SK-N-SH (cell line): Measurements from ENCODE around the gene LGALS8. TPM values are rescaled to one million over a fixed set of nuclear protein-coding genes. Genes with fewer than 3 reads are reported as not detected.

ENCODE experiments used
- CTCF ChIA-PET: fragments of 300-600, 350-600 bp; formaldehyde crosslinking; extraction: SDS; loops from one replicate; lab custom pipeline; 2021; lab: Yijun Ruan, JAX
- POLR2A ChIA-PET: fragments of 350-600 bp; sonication (Branson Sonifier 250); formaldehyde crosslinking; extraction: SDS; loops from one replicate; lab custom pipeline; 2020; ENCODE audit warnings: antibody characterized with exemption, inconsistent platforms; lab: Yijun Ruan, JAX
- DNase-seq: peaks from one replicate; pipeline ENCODE4 v3.0.0; 2012
- H2AFZ ChIP-seq: fragments of 200-600 bp; sonication (generic); 2 replicates; pipeline ENCODE4 v1.8.1; 2016; ENCODE audit warnings: antibody characterized with exemption, mild to moderate bottlenecking, low read depth
- H3F3A ChIP-seq: fragments of 200-600 bp; sonication (generic); replicated peaks from 2 replicates; pipeline ENCODE3; 2016; ENCODE audit warnings: antibody characterized with exemption, mild to moderate bottlenecking; ENCODE audit not compliant: insufficient read depth
- H3K27ac ChIP-seq, 2 experiments: fragments of 200-500 bp in 1 of 2; fragments of 200-600 bp in 1 of 2; sonication (Bioruptor generic) in 1 of 2; sonication (generic), shearing (Covaris generic) in 1 of 2; 2 replicates each; pipeline versions ENCODE4 v1.5.1 to v1.6.1; 2014 to 2016; ENCODE audit warnings: low read depth in 2 of 2, inconsistent platforms in 1 of 2, low read length in 1 of 2, mild to moderate bottlenecking in 1 of 2, mixed read lengths in 1 of 2
- H3K27me3 ChIP-seq: fragments of 200-600 bp; sonication (generic), shearing (Covaris generic); 2 replicates; pipeline ENCODE4 v1.6.1; 2016; ENCODE audit warnings: mixed run types; ENCODE audit not compliant: insufficient read depth
- H3K36me3 ChIP-seq, 2 experiments: fragments of 200-500 bp in 1 of 2; fragments of 200-600 bp in 1 of 2; sonication (Bioruptor generic) in 1 of 2; sonication (generic) in 1 of 2; replicated peaks in 1 of 2; 2 replicates each; pipeline versions ENCODE3 to v1.5.1; 2014 to 2016; ENCODE audit warnings: low read length in 1 of 2, mild to moderate bottlenecking in 1 of 2; ENCODE audit not compliant: insufficient read depth in 2 of 2, control insufficient read depth in 1 of 2
- H3K4me1 ChIP-seq, 2 experiments: fragments of 200-500 bp in 1 of 2; fragments of 200-600 bp in 1 of 2; sonication (Bioruptor generic) in 1 of 2; sonication (generic), shearing (Covaris generic) in 1 of 2; 2 replicates each; pipeline versions ENCODE4 v1.5.1 to v1.6.1; 2014 to 2016; ENCODE audit warnings: low read depth in 1 of 2, low read length in 1 of 2, mixed run types in 1 of 2; ENCODE audit not compliant: insufficient read depth in 2 of 2, control insufficient read depth in 1 of 2
- H3K4me2 ChIP-seq: fragments of 200-600 bp; sonication (generic), shearing (Covaris generic); 2 replicates; pipeline ENCODE4 v1.6.1; 2017; ENCODE audit warnings: mixed run types
- H3K4me3 ChIP-seq, 2 experiments: fragments of 200-500 bp in 1 of 2; fragments of 200-600 bp in 1 of 2; sonication (Bioruptor generic) in 1 of 2; sonication (generic), shearing (Covaris generic) in 1 of 2; 2 replicates each; pipeline versions ENCODE4 v1.5.1 to v1.8.1; 2014 to 2016; ENCODE audit warnings: low read depth in 2 of 2, inconsistent platforms in 1 of 2, low read length in 1 of 2, mild to moderate bottlenecking in 1 of 2, mixed read lengths in 1 of 2, moderate library complexity in 1 of 2
- H3K79me2 ChIP-seq: fragments of 200-600 bp; sonication (generic); 2 replicates; pipeline ENCODE4 v1.8.1; 2017; ENCODE audit warnings: mild to moderate bottlenecking; ENCODE audit not compliant: insufficient read depth
- H3K9ac ChIP-seq: fragments of 200-600 bp; sonication (generic); 2 replicates; pipeline ENCODE4 v1.6.1; 2017; ENCODE audit warnings: mixed run types
- H3K9me2 ChIP-seq: fragments of 200-600 bp; sonication (generic); 2 replicates; pipeline ENCODE4 v1.6.1; 2017; ENCODE audit warnings: mixed run types
- H3K9me3 ChIP-seq: fragments of 200-600 bp; sonication (generic); 2 replicates; pipeline ENCODE4 v1.6.1; 2017; ENCODE audit warnings: mixed run types, mild to moderate bottlenecking, moderate library complexity
- H4K20me1 ChIP-seq: fragments of 200-600 bp; sonication (generic); 2 replicates; pipeline ENCODE4 v1.6.1; 2017; ENCODE audit warnings: mild to moderate bottlenecking, mixed run types; ENCODE audit not compliant: insufficient read depth
- ELF1 ChIP-seq: IDR thresholded peaks from 2 replicates; pipeline ENCODE4 v1.4.0; 2012
- FOSL2 ChIP-seq: IDR thresholded peaks from 2 replicates; pipeline ENCODE4 v1.4.0; 2012; ENCODE audit warnings: low read depth, mild to moderate bottlenecking, moderate library complexity, borderline replicate concordance
- FOXM1 ChIP-seq: IDR thresholded peaks from 2 replicates; pipeline ENCODE4 v1.4.0; 2012; ENCODE audit warnings: low read depth, mild to moderate bottlenecking
- IRF3 ChIP-seq: fragments of 150-350 bp; IDR thresholded peaks from 2 replicates; pipeline ENCODE4 v1.6.1; 2016; ENCODE audit warnings: mild to moderate bottlenecking, low read depth, low read length
- JUND ChIP-seq: IDR thresholded peaks from 2 replicates; pipeline ENCODE4 v1.4.0; 2012
- POLR2AphosphoS5 ChIP-seq: IDR thresholded peaks from 2 replicates; pipeline ENCODE4 v1.6.1; 2012; ENCODE audit warnings: low read depth, low read length
- RAD21 ChIP-seq: IDR thresholded peaks from 2 replicates; pipeline ENCODE4 v1.6.1; 2012; ENCODE audit warnings: mild to moderate bottlenecking, low read length
- REST ChIP-seq: IDR thresholded peaks from 2 replicates; pipeline ENCODE4 v1.6.1; 2012; ENCODE audit warnings: mild to moderate bottlenecking, low read depth, low read length, moderate library complexity
- RXRA ChIP-seq: IDR thresholded peaks from 2 replicates; pipeline ENCODE4 v1.4.0; 2012; ENCODE audit warnings: low read depth, mild to moderate bottlenecking, borderline replicate concordance
- SIN3A ChIP-seq: IDR thresholded peaks from 2 replicates; pipeline ENCODE4 v1.6.1; 2012; ENCODE audit warnings: low read depth, mild to moderate bottlenecking, low read length, moderate library complexity, borderline replicate concordance
- SMC3 ChIP-seq: IDR thresholded peaks from 2 replicates; pipeline ENCODE4 v1.6.1; 2012; ENCODE audit warnings: low read depth, low read length, improper control_type of control experiment
- TAF1 ChIP-seq: IDR thresholded peaks from 2 replicates; pipeline ENCODE4 v1.6.1; 2012; ENCODE audit warnings: low read depth, mild to moderate bottlenecking, low read length, moderate library complexity, borderline replicate concordance
- TCF12 ChIP-seq: IDR thresholded peaks from 2 replicates; pipeline ENCODE4 v1.4.0; 2012
- TEAD4 ChIP-seq: IDR thresholded peaks from 2 replicates; pipeline ENCODE4 v1.4.0; 2012; ENCODE audit warnings: mild to moderate bottlenecking, borderline replicate concordance; ENCODE audit not compliant: insufficient read depth
- USF2 ChIP-seq: fragments of 150-350 bp; IDR thresholded peaks from 2 replicates; pipeline ENCODE4 v1.6.1; 2017; ENCODE audit warnings: antibody characterized with exemption, low read length, low read depth, borderline replicate concordance
- WGBS: methylation state at CpG from one replicate; pipeline ENCODE4 v1.1.6; 2017; ENCODE audit warnings: low lambda C conversion rate; 5-methylcytosine and 5-hydroxymethylcytosine counted together
- polyA plus RNA-seq, 3 experiments: library from polyadenylated mRNA; depleted of rRNA; stranded (reverse); fragments of >200 nt; gene quantifications; 2 replicates each; pipeline ENCODE4 v1.2.3, GENCODE V29; 2012

The LGALS8 gene
- polyA plus RNA-seq, 1 of the 3 experiments (the other 2 are of a cell fraction): 18.9 TPM

- no peaks in the 10 kb centered on the region for H3K79me2 ChIP-seq
- no peaks in the 10 kb centered on the region for H3F3A ChIP-seq
- H3K9me3 ChIP-seq: no peaks in the 10 kb centered on the region
- ChIA-PET CTCF (interaction anchor here (1.0 to 1.3 kb wide), 3 partner anchors 12 to 405 kb away, joined by 3 read pairs; no protein-coding TSS in a partner anchor), POLR2A (no interaction called here)
- TF ChIP-seq RXRA (no peak), POLR2AphosphoS5 (no peak), SMC3 (no peak)
- H3K27ac ChIP-seq: no peak overlapping the region
- H3K36me3 ChIP-seq: no peaks in the 10 kb centered on the region
- no peaks in the 10 kb centered on the region for H3K27me3 ChIP-seq
- H4K20me1 ChIP-seq: no peaks in the 10 kb centered on the region
- DNase-seq: no peak
- H3K4me1 ChIP-seq: no peaks in the 10 kb centered on the region
- no peak overlapping the region for H3K4me2 ChIP-seq
- no peak overlapping the region for H3K9ac ChIP-seq
- H3K9me2 ChIP-seq: no peaks in the 10 kb centered on the region
- H2AFZ ChIP-seq: no peak overlapping the region
- no peak overlapping the region for H3K4me3 ChIP-seq
- 81% methylated on average over 4 of the region's 4 CpGs for WGBS
Observed at GRCh38 chr1:236515443-236515958, 8.3 kb upstream of the LGALS8 start.

- 68% methylated on average over 8 of the region's 8 CpGs for WGBS
- Histone ChIP-seq H3K4me3 (no peak overlapping the region), H2AFZ (no peak overlapping the region), H3K36me3 (no peaks in the 10 kb centered on the region), H3K9ac (no peak overlapping the region), H3K4me2 (no peak overlapping the region), H3K9me3 (no peaks in the 10 kb centered on the region), H4K20me1 (no peaks in the 10 kb centered on the region), H3K9me2 (no peaks in the 10 kb centered on the region), H3K4me1 (no peaks in the 10 kb centered on the region), H3K79me2 (no peaks in the 10 kb centered on the region), H3K27ac (no peak overlapping the region), H3F3A (no peaks in the 10 kb centered on the region), H3K27me3 (no peaks in the 10 kb centered on the region)
- no peak for TF ChIP-seq FOSL2
- TF ChIP-seq RAD21: no peak
- TF ChIP-seq TCF12: no peak
- TF ChIP-seq ELF1: no peak
- no peak for TF ChIP-seq USF2
- no peak for DNase-seq
- POLR2A ChIA-PET: no interaction called here
- CTCF ChIA-PET: no interaction called here
Observed at GRCh38 chr1:236516929-236517704, 6.7 kb upstream of the LGALS8 start.

GRCh38 chr1:236518322-236518721 lies 5.5 kb upstream of the LGALS8 start:
- Histone ChIP-seq H4K20me1 (no peaks in the 10 kb centered on the region), H3K9me2 (no peaks in the 10 kb centered on the region), H3K9ac (no peak overlapping the region), H3K4me2 (no peak overlapping the region), H3K27me3 (no peaks in the 10 kb centered on the region), H3K4me1 (peaks cover 0 to 3% of the 10 kb centered on the region in 2 experiments; a peak in 1 of 4 replicates), H3K9me3 (no peaks in the 10 kb centered on the region), H3K79me2 (no peaks in the 10 kb centered on the region), H3K36me3 (no peaks in the 10 kb centered on the region), H3K4me3 (no peak overlapping the region), H3F3A (no peaks in the 10 kb centered on the region), H3K27ac (no peak overlapping the region), H2AFZ (no peak overlapping the region)
- WGBS: 87% methylated on average over 5 of the region's 5 CpGs
- POLR2A ChIA-PET: no interaction called here
- no peak for DNase-seq
- CTCF ChIA-PET: interaction anchor here (1.1 kb wide), 1 partner anchor 11 kb away, joined by 3 read pairs; no protein-coding TSS in a partner anchor
- TF ChIP-seq USF2 (no peak), IRF3 (no peak), JUND (no peak), SIN3A (no peak), FOXM1 (no peak), REST (no peak), TEAD4 (no peak), TAF1 (no peak)
